Loucy (cell line): Measurements from ENCODE around the gene S100A9.

Experiments used
- H2AFZ ChIP-seq: fragments of 200-600 bp; sonication (generic); 2 replicates; pipeline ENCODE4 v1.6.0; 2016; ENCODE audit warnings: antibody characterized with exemption, mild to moderate bottlenecking, low read length, moderate library complexity
- H3F3A ChIP-seq: fragments of 200-600 bp; 2 replicates; pipeline ENCODE4 v1.6.0; 2016; ENCODE audit warnings: antibody characterized with exemption, low read depth, mild to moderate bottlenecking
- H3K27me3 ChIP-seq: fragments of 200-600 bp; sonication (generic); 2 replicates; pipeline ENCODE4 v1.6.1; 2014; ENCODE audit warnings: low read length, mild to moderate bottlenecking; ENCODE audit not compliant: insufficient read depth, poor library complexity, severe bottlenecking
- H3K36me3 ChIP-seq: fragments of 200-600 bp; sonication (generic); 2 replicates; pipeline ENCODE4 v1.6.1; 2016; ENCODE audit warnings: low read length; ENCODE audit not compliant: insufficient read depth
- H3K4me1 ChIP-seq: fragments of 200-600 bp; sonication (generic); 2 replicates; pipeline ENCODE4 v1.5.1; 2014; ENCODE audit warnings: low read length, mild to moderate bottlenecking; ENCODE audit not compliant: insufficient read depth, poor library complexity, severe bottlenecking
- H3K4me2 ChIP-seq: fragments of 200-600 bp; sonication (generic); 2 replicates; pipeline ENCODE4 v1.6.0; 2014; ENCODE audit warnings: antibody characterized with exemption, low read length, low read depth, mild to moderate bottlenecking; ENCODE audit not compliant: poor library complexity, severe bottlenecking
- H3K4me3 ChIP-seq: fragments of 200-600 bp; sonication (generic); 2 replicates; pipeline ENCODE4 v1.5.1; 2014; ENCODE audit warnings: low read length, mild to moderate bottlenecking, mixed read lengths; ENCODE audit not compliant: poor library complexity, severe bottlenecking
- H3K79me2 ChIP-seq: fragments of 200-600 bp; sonication (generic); 2 replicates; pipeline ENCODE4 v1.6.1; 2014; ENCODE audit warnings: low read length; ENCODE audit not compliant: insufficient read depth
- H3K9ac ChIP-seq: fragments of 200-600 bp; sonication (generic); 2 replicates; pipeline ENCODE4 v1.6.0; 2014; ENCODE audit warnings: mild to moderate bottlenecking, low read depth, low read length, moderate library complexity; ENCODE audit not compliant: poor library complexity, severe bottlenecking
- H3K9me2 ChIP-seq: fragments of 200-600 bp; sonication (generic); replicated peaks from 2 replicates; pipeline ENCODE4 v1.6.1; 2016; ENCODE audit warnings: low read depth, low read length, mixed read lengths
- H3K9me3 ChIP-seq: fragments of 200-600 bp; sonication (generic); 2 replicates; pipeline ENCODE4 v1.6.1; 2014; ENCODE audit warnings: mild to moderate bottlenecking, antibody characterized with exemption, low read length, low read depth; ENCODE audit not compliant: insufficient read depth
- H4K20me1 ChIP-seq: fragments of 200-600 bp; sonication (generic); 2 replicates; pipeline ENCODE4 v1.6.0; 2014; ENCODE audit warnings: antibody characterized with exemption, low read length, mild to moderate bottlenecking; ENCODE audit not compliant: insufficient read depth, poor library complexity, severe bottlenecking
- EZH2phosphoT487 ChIP-seq: fragments of 200-600 bp; IDR thresholded peaks from 2 replicates; pipeline ENCODE4 v1.6.1; 2018; ENCODE audit warnings: antibody characterized with exemption, mild to moderate bottlenecking, moderate library complexity, borderline replicate concordance
- TF ChIP-seq, protein P1 (sequence below): fragments of 200-600 bp; sonication (generic); conservative IDR thresholded peaks from 2 replicates; pipeline ENCODE4 v1.5.1; 2014; ENCODE audit warnings: mild to moderate bottlenecking, antibody characterized with exemption, low read length

The S100A9 gene

DNA sequence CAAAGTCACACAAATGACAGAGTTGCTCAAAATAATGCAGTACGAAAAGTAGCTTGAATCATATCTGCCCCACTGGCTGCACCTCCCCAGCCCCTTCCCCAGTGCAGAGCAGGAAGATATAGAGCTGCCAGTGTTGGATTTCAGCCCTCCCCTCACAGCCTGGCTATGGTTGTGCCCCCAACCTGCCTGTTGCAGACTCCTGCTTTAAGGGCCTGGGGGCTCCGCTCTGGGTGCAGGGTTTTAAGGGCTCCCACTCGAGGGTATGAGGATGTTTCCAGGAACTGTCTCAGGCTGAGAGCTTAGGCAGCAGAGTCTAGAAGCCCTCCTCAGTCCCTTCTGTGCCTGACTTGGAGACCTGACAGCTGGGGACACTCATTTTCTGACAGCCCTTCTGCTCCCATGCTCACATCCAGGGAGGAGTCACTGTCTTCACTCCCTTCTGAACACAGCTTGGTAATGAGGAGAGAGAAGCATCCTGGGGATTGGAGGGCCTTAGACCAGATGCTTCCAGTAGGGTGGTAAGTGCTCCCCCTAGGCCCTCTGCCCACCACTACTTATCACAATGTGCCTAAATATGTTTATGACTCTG lies 4.6 kb downstream of the S100A9 start:
- H3F3A ChIP-seq: no peaks in the 10 kb centered on the region

DNA sequence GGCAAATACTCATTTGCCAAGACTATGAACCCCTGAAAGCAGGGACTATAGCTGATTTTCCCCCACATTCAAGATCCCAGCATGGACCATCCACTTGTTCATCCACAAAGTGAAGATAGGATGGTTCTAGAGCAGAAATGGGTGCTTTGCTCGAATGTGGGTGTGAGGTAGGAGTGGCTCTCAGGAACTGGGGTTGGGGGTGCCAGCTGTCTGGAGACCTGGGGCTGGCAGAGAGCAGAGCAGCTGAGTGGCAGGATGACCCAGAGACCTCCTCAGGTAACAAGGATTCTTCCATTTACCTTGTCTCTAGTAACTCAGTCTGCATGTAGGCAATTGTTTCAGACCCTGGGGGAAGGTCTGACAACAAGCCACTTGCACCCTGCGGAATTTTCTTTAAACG lies 6.0 kb downstream of the S100A9 start:
- no peaks in the 10 kb centered on the region for H3F3A ChIP-seq
- no peaks in the 10 kb centered on the region for H3K4me1 ChIP-seq
- no peaks in the 10 kb centered on the region for H3K9me3 ChIP-seq
- no peak overlapping the region for H3K9ac ChIP-seq
- H3K4me3 ChIP-seq: no peak overlapping the region
- no peaks in the 10 kb centered on the region for H4K20me1 ChIP-seq
- H3K36me3 ChIP-seq: no peaks in the 10 kb centered on the region
- no peak overlapping the region for H2AFZ ChIP-seq
- H3K79me2 ChIP-seq: no peaks in the 10 kb centered on the region
- no peak overlapping the region for H3K4me2 ChIP-seq
- peaks cover 7% of the 10 kb centered on the region for H3K27me3 ChIP-seq
- TF ChIP-seq, protein P1, sequence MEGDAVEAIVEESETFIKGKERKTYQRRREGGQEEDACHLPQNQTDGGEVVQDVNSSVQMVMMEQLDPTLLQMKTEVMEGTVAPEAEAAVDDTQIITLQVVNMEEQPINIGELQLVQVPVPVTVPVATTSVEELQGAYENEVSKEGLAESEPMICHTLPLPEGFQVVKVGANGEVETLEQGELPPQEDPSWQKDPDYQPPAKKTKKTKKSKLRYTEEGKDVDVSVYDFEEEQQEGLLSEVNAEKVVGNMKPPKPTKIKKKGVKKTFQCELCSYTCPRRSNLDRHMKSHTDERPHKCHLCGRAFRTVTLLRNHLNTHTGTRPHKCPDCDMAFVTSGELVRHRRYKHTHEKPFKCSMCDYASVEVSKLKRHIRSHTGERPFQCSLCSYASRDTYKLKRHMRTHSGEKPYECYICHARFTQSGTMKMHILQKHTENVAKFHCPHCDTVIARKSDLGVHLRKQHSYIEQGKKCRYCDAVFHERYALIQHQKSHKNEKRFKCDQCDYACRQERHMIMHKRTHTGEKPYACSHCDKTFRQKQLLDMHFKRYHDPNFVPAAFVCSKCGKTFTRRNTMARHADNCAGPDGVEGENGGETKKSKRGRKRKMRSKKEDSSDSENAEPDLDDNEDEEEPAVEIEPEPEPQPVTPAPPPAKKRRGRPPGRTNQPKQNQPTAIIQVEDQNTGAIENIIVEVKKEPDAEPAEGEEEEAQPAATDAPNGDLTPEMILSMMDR: no peak
- no peak for TF ChIP-seq EZH2phosphoT487
- H3K9me2 ChIP-seq: no peaks in the 10 kb centered on the region

More for the DNA sequence above, 4.6 kb downstream of the S100A9 start:
- Histone ChIP-seq H3K4me3 (no peak overlapping the region), H3K4me2 (no peak overlapping the region), H2AFZ (no peak overlapping the region), H3K4me1 (no peaks in the 10 kb centered on the region), H3K36me3 (no peaks in the 10 kb centered on the region), H3K9me3 (no peaks in the 10 kb centered on the region), H3K9ac (no peak overlapping the region), H4K20me1 (no peaks in the 10 kb centered on the region), H3K27me3 (peaks cover 7% of the 10 kb centered on the region), H3K9me2 (no peaks in the 10 kb centered on the region), H3K79me2 (no peaks in the 10 kb centered on the region)
- TF ChIP-seq EZH2phosphoT487: no peak
- TF ChIP-seq, protein P1: no peak

DNA sequence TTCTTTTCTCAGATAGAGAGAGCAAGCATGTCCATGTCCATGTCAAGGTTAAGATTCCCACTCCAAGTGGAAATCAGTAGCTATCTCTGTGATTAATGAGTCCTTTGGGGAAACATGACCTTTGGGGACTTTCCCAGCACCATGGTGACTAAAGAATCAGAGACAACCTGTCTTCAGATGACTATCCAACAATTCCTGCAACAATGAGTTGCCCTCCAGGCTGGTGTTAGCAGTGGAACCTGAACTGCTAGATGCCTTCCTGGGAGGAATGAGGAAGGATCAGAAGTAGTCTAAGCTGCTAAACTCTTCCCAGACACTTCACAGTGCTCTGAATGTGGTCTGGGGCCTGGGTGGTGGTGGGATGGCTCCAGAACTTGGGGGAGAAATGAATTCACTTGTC lies 6.5 kb downstream of the S100A9 start:
- H3K27me3 ChIP-seq: peaks cover 7% of the 10 kb centered on the region
- H3F3A ChIP-seq: no peaks in the 10 kb centered on the region
- H4K20me1 ChIP-seq: no peaks in the 10 kb centered on the region
- H2AFZ ChIP-seq: no peak overlapping the region
- H3K4me1 ChIP-seq: no peaks in the 10 kb centered on the region
- TF ChIP-seq, protein P1: no peak
- TF ChIP-seq EZH2phosphoT487: no peak
- H3K9me3 ChIP-seq: no peaks in the 10 kb centered on the region
- H3K79me2 ChIP-seq: no peaks in the 10 kb centered on the region
- no peaks in the 10 kb centered on the region for H3K36me3 ChIP-seq
- H3K4me2 ChIP-seq: no peak overlapping the region
- H3K9me2 ChIP-seq: no peaks in the 10 kb centered on the region
- no peak overlapping the region for H3K4me3 ChIP-seq
- H3K9ac ChIP-seq: no peak overlapping the region
